ENCODE results near the gene DIP2A. TPM values are rescaled to one million over a fixed set of nuclear protein-coding genes. Genes with fewer than 3 reads are reported as not detected.

The DIP2A gene
- total RNA-seq, 1 donor from 2014 or later = 20.9 TPM

DNA sequence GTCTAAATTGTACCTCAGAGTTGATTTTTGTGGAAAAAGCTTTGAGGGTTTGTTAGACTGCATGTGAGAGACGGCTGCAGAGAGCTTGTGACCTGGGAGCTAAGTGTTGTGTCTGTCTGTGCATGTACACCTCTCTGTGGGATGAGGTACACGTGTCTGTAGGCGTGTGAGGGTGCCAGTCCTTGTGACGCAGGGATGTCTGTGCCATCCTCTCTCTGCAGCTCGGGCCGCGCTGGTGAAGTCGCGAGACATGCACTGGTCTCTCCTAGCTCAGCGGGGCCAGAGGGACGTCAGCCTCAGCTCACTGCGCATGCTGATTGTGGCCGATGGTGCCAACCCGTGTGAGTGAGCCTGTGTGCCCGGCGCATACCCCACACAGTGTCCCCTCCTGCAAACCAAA lies 79.6 kb downstream of the DIP2A start:
- no peak for DNase-seq (ENCODE audit: low read depth)
- no peak overlapping the region for H3K4me3 ChIP-seq (ENCODE audit: low read depth, low read length)
- no peak for TF ChIP-seq CTCF (conservative IDR thresholded peaks at IDR 0.05; ENCODE audit: low read depth, low read length)

GRCh38 chr21:46538851-46539666 lies 80.4 kb downstream of the DIP2A start:
- no peak for DNase-seq (ENCODE audit: low read depth)

GRCh38 chr21:46540087-46540710 lies 81.5 kb downstream of the DIP2A start:
- no peak overlapping the region for H3K4me3 ChIP-seq (ENCODE audit: low read depth, low read length)

More at GRCh38 chr21:46538851-46539666, 80.4 kb downstream of the DIP2A start:
- TF ChIP-seq CTCF (conservative IDR thresholded peaks at IDR 0.05; ENCODE audit: low read depth, low read length) = no peak
- no peak overlapping the region for H3K4me3 ChIP-seq (ENCODE audit: low read depth, low read length)

GRCh38 chr21:46542588-46543124 lies 84.0 kb downstream of the DIP2A start:
- no peak for TF ChIP-seq CTCF (conservative IDR thresholded peaks at IDR 0.05; ENCODE audit: low read depth, low read length)
- DNase-seq (ENCODE audit: low read depth) = no peak

More at GRCh38 chr21:46540087-46540710, 81.5 kb downstream of the DIP2A start:
- TF ChIP-seq CTCF (conservative IDR thresholded peaks at IDR 0.05; ENCODE audit: low read depth, low read length) = no peak
- DNase-seq (ENCODE audit: low read depth) = no peak

GRCh38 chr21:46543306-46543705 lies 84.6 kb downstream of the DIP2A start:
- no peak for TF ChIP-seq CTCF (conservative IDR thresholded peaks at IDR 0.05; ENCODE audit: low read depth, low read length)
- DNase-seq (ENCODE audit: low read depth) = no peak
- no peak overlapping the region for H3K4me3 ChIP-seq (ENCODE audit: low read depth, low read length)

More at GRCh38 chr21:46542588-46543124, 84.0 kb downstream of the DIP2A start:
- H3K4me3 ChIP-seq (ENCODE audit: low read depth, low read length) = no peak overlapping the region

DNA sequence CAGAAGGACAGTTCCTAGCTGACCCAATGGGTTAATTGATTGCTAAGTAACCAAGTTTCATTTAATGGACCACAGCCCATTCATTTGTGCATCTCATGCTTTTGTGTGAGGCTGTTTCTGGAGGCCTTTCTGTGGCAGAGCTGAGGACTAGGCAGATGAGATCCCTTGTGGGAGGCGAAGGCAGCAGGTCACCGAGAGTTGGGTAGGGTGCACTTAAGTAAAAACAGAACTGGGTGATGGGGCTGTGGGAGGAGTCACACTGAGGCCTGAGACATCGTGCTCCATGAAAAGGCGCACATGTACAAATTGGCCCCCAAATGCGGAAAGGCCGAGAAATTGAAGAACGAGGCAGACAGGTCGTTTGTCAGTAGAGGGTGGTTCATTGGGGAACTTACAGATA lies 85.3 kb downstream of the DIP2A start:
- no peak for DNase-seq (ENCODE audit: low read depth)
- no peak for TF ChIP-seq CTCF (conservative IDR thresholded peaks at IDR 0.05; ENCODE audit: low read depth, low read length)
- no peak overlapping the region for H3K4me3 ChIP-seq (ENCODE audit: low read depth, low read length)
